ENCODE measurements around the gene STAT4. TPM values are rescaled to one million over a fixed set of nuclear protein-coding genes. Genes with fewer than 3 reads are reported as not detected.

Gene STAT4
- total RNA-seq, 2 experiments from 2014 or later = 52.4 to 52.6 TPM

DNA sequence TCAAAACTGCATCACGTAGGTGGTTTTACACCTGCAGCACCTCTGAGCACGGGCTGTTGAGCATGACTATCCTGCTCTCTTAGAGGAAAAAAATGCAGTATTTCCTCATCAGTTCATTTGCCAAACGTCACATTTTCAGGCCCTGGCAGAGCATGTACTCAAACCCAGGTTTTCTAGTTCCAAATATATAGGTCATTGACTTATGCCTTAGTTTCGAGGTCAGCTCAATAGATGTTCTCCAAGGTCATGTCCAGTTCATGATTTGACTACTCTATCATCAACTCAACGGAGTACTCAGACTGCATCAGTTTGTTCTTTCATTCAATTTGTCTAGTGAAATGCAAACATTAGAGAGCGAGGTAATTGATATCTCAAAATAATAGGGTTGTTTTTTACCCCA is 97.5 kb downstream of the STAT4 start:
- no peaks in the 10 kb centered on the region for H3K9me3 Mint-ChIP-seq
- no peak overlapping the region for H3K27ac Mint-ChIP-seq
- H3K4me3 Mint-ChIP-seq = no peak overlapping the region
- intact Hi-C loops (cut with micrococcal nuclease) = loop anchor here (2.0 to 10.0 kb wide), 2 partner anchors 322 to 468 kb away; no protein-coding TSS in a partner anchor
- no peaks in the 10 kb centered on the region for H3K27me3 Mint-ChIP-seq
- H3K4me1 Mint-ChIP-seq (ENCODE audit: low read depth) = peaks cover 26% of the 10 kb centered on the region
- ChIA-PET CTCF (interaction anchor here (1.0 to 10.9 kb wide), 28 partner anchors 10 to 469 kb away, joined by 3 to 412 read pairs (median 8); partner anchors contain the start of gene STAT4), POLR2A (interaction anchor here (0.6 to 2.8 kb wide), 3 partner anchors 97 to 169 kb away, joined by 3 to 9 read pairs (median 3); no protein-coding TSS in a partner anchor)
- DNase-seq = no peak
- no peaks in the 10 kb centered on the region for H3K36me3 Mint-ChIP-seq

GRCh38 chr2:191051825-191052778 is 98.7 kb downstream of the STAT4 start:
- intact Hi-C loops (cut with micrococcal nuclease) = loop anchor here (1.0 to 10.0 kb wide), 4 partner anchors 99 to 469 kb away; no protein-coding TSS in a partner anchor
- no peak overlapping the region for H3K4me3 Mint-ChIP-seq
- DNase-seq = no peak
- H3K36me3 Mint-ChIP-seq = no peaks in the 10 kb centered on the region
- ChIA-PET CTCF (interaction anchor here (0.7 to 10.9 kb wide), 45 partner anchors 11 to 1110 kb away, joined by 3 to 412 read pairs (median 5); partner anchors contain the start of gene STAT4), POLR2A (interaction anchor here (0.7 to 2.8 kb wide), 3 partner anchors 98 to 103 kb away, joined by 4 to 9 read pairs (median 4); partner anchors contain the start of gene STAT4)
- H3K4me1 Mint-ChIP-seq (ENCODE audit: low read depth) = peaks cover 21% of the 10 kb centered on the region
- H3K27ac Mint-ChIP-seq = no peak overlapping the region
- no peaks in the 10 kb centered on the region for H3K27me3 Mint-ChIP-seq
- H3K9me3 Mint-ChIP-seq = no peaks in the 10 kb centered on the region

DNA sequence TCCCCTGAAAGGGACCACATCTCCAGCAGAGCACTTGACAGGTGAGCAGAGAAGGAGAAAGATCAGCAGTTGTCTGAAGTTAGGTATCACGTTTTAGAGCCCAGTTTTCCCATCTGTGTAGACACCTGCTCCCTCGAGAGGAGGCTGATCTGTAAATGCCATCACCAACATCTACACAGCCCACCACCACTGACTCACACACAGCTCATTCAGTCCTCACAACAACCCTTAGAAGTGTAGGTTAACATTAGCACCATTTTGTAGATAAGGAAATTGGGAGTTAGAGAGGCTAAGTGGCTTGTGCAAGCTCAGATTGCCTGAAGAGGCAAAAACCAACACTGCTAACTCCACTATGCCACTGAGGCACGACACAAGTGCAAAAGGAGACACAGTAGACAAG is 99.6 kb downstream of the STAT4 start:
- intact Hi-C loops (cut with micrococcal nuclease) = loop anchor here (10.0 kb wide), 1 partner anchor 324 kb away; no protein-coding TSS in a partner anchor
- no peak overlapping the region for H3K27ac Mint-ChIP-seq
- no peaks in the 10 kb centered on the region for H3K9me3 Mint-ChIP-seq
- H3K4me3 Mint-ChIP-seq = no peak overlapping the region
- no peaks in the 10 kb centered on the region for H3K36me3 Mint-ChIP-seq
- ChIA-PET CTCF (interaction anchor here (1.0 to 10.9 kb wide), 22 partner anchors 11 to 1111 kb away, joined by 3 to 412 read pairs (median 12); partner anchors contain the start of gene STAT4), POLR2A (interaction anchor here (1.3 to 2.8 kb wide), 3 partner anchors 8 to 104 kb away, joined by 3 to 9 read pairs (median 4); partner anchors contain the start of gene STAT4)
- DNase-seq = no peak
- peaks cover 12% of the 10 kb centered on the region for H3K4me1 Mint-ChIP-seq (ENCODE audit: low read depth)
- H3K27me3 Mint-ChIP-seq = no peaks in the 10 kb centered on the region

DNA sequence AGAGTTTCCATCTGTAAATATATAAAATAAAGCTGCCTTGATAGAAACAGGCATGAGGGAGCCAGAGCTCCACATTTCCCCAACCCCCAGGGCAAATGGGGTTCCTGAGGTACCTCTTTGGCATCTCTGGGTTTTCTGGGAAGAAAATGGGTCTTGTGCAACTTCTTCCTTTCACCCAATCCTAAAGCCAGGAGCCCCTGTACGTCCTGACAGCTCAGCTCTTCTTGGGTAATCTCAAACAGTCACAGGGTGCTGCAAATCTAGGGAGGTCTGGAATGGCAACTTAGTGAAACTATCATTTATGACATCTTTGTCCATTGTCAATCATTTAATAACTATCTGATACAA is 100.2 kb downstream of the STAT4 start:
- H3K27me3 Mint-ChIP-seq = no peaks in the 10 kb centered on the region
- no peak overlapping the region for H3K4me3 Mint-ChIP-seq
- intact Hi-C loops (cut with micrococcal nuclease) = loop anchor here (10.0 kb wide), 1 partner anchor 324 kb away; no protein-coding TSS in a partner anchor
- H3K4me1 Mint-ChIP-seq (ENCODE audit: low read depth) = peaks cover 8% of the 10 kb centered on the region
- DNase-seq = no peak
- H3K27ac Mint-ChIP-seq = no peak overlapping the region
- ChIA-PET CTCF (interaction anchor here (0.8 to 10.9 kb wide), 15 partner anchors 9 to 1112 kb away, joined by 3 to 412 read pairs (median 12); partner anchors contain the start of gene STAT4), POLR2A (interaction anchor here (1.3 kb wide), 2 partner anchors 8 to 100 kb away, joined by 3 to 4 read pairs; partner anchors contain the start of gene STAT4)
- peaks cover 2% of the 10 kb centered on the region for H3K36me3 Mint-ChIP-seq
- no peaks in the 10 kb centered on the region for H3K9me3 Mint-ChIP-seq

DNA sequence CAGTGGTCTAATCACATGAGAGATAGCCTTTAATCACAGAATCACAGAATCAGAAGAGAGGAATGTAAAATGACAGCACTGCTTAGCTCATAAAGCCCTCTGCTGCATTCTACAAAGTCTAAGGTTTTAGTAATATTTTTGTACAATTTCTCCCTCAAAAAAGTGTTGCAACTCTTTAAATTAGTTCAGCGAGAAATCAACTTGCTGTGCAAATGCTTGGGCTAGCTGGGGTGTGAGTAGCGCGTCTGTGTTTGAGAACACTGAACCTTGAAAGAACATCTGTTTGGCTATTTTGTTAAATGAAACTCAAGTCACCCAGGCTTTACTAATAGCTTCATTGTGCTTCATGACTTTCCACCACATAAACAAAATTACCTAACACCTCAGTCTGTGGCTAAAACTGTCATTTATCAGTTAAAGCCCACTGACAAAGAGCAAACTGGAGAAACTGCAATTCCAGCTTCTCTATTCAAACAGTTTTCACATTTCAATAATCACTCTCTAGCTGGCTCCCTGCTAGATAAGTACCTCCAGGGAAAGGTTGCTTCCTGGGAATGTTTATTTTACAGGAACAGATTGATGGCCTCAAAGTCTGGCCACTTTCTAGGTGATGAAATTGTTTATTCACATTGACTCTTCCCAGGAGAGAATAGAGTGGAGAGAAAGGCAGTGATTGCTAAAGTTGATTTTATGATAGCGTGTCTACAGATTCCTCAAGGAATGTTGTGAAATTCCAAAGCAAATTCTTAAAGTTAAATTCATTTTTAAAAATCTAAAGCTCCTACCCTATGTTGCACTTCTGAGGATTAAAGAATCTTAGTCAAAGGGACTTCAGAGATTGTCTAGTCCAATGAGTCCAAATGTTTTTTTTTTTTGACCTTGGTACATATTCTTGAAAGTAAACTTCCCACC is 100.8 kb downstream of the STAT4 start:
- peaks cover 8% of the 10 kb centered on the region for H3K4me1 Mint-ChIP-seq (ENCODE audit: low read depth)
- H3K27ac Mint-ChIP-seq = no peak overlapping the region
- no peak for DNase-seq
- CTCF ChIA-PET = interaction anchor here (0.6 to 10.9 kb wide), 10 partner anchors 9 to 416 kb away, joined by 3 to 412 read pairs (median 10); partner anchors contain the start of gene STAT4
- no peaks in the 10 kb centered on the region for H3K27me3 Mint-ChIP-seq
- H3K36me3 Mint-ChIP-seq = peaks cover 7% of the 10 kb centered on the region
- H3K9me3 Mint-ChIP-seq = no peaks in the 10 kb centered on the region
- no peak overlapping the region for H3K4me3 Mint-ChIP-seq
- intact Hi-C loops (cut with micrococcal nuclease) = loop anchor here (10.0 kb wide), 1 partner anchor 325 kb away; no protein-coding TSS in a partner anchor
- POLR2A ChIA-PET = interaction anchor here (1.0 to 1.3 kb wide), 2 partner anchors 9 to 64 kb away, joined by 3 read pairs; no protein-coding TSS in a partner anchor

GRCh38 chr2:191048073-191048472 is 102.7 kb downstream of the STAT4 start:
- no peak for DNase-seq
- CTCF ChIA-PET = interaction anchor here (10.9 kb wide), 1 partner anchor 107 kb away, joined by 412 read pairs; no protein-coding TSS in a partner anchor
- Mint-ChIP-seq H3K9me3 (no peaks in the 10 kb centered on the region), H3K27ac (no peak overlapping the region), H3K27me3 (no peaks in the 10 kb centered on the region), H3K36me3 (peaks cover 13% of the 10 kb centered on the region), H3K4me3 (no peak overlapping the region), H3K4me1 (ENCODE audit: low read depth) (peaks cover 5% of the 10 kb centered on the region)
- intact Hi-C loops (cut with micrococcal nuclease) = no loop called here
- POLR2A ChIA-PET = no interaction called here

DNA sequence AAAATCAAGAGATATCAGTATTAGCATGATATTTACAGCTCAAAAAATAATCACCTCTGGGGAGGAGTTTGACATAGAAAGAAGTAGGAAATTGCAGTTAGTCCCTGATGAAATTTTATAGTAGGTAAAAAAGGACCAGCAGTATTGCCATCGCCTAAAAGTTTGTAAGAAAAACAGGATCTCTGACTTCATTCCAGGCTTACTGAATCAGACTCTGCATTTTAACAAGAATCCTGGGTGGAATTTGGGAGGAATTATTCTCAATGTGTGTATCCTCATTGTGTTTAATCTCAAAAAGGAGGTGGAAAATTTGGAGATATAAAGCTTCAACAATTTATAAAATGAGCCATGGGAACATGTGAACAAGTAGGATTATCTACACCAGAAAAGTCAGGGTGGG is 105.7 kb downstream of the STAT4 start:
- Mint-ChIP-seq H3K36me3 (peaks cover 13% of the 10 kb centered on the region), H3K27ac (no peak overlapping the region), H3K4me3 (no peak overlapping the region), H3K4me1 (ENCODE audit: low read depth) (peaks cover 15% of the 10 kb centered on the region), H3K27me3 (no peaks in the 10 kb centered on the region), H3K9me3 (no peaks in the 10 kb centered on the region)
- DNase-seq = no peak
- intact Hi-C loops (cut with micrococcal nuclease) = no loop called here
- ChIA-PET CTCF (interaction anchor here (1.3 kb wide), 1 partner anchor 110 kb away, joined by 6 read pairs; no protein-coding TSS in a partner anchor), POLR2A (interaction anchor here (1.4 kb wide), 1 partner anchor 106 kb away, joined by 4 read pairs; the partner anchor contains the start of gene STAT4)

- no peak for DNase-seq
- Mint-ChIP-seq H3K27ac (no peak overlapping the region), H3K4me1 (ENCODE audit: low read depth) (peaks cover 31% of the 10 kb centered on the region), H3K27me3 (no peaks in the 10 kb centered on the region), H3K9me3 (no peaks in the 10 kb centered on the region), H3K36me3 (peaks cover 28% of the 10 kb centered on the region), H3K4me3 (no peak overlapping the region)
- CTCF ChIA-PET = interaction anchor here (0.6 kb wide), 1 partner anchor 924 kb away, joined by 4 read pairs; no protein-coding TSS in a partner anchor
- POLR2A ChIA-PET = no interaction called here
- intact Hi-C loops (cut with micrococcal nuclease) = no loop called here
Measured at GRCh38 chr2:191043438-191043837, 107.4 kb downstream of the STAT4 start.

GRCh38 chr2:191041418-191042161 is 109.2 kb downstream of the STAT4 start:
- intact Hi-C loops (cut with micrococcal nuclease) = no loop called here
- DNase-seq = no peak
- no peaks in the 10 kb centered on the region for H3K27me3 Mint-ChIP-seq
- no peak overlapping the region for H3K27ac Mint-ChIP-seq
- no peak overlapping the region for H3K4me3 Mint-ChIP-seq
- ChIA-PET POLR2A (no interaction called here), CTCF (interaction anchor here (0.9 to 5.3 kb wide), 5 partner anchors 10 to 480 kb away, joined by 3 to 35 read pairs (median 4); no protein-coding TSS in a partner anchor)
- peaks cover 35% of the 10 kb centered on the region for H3K36me3 Mint-ChIP-seq
- H3K4me1 Mint-ChIP-seq (ENCODE audit: low read depth) = peaks cover 45% of the 10 kb centered on the region
- H3K9me3 Mint-ChIP-seq = no peaks in the 10 kb centered on the region

DNA sequence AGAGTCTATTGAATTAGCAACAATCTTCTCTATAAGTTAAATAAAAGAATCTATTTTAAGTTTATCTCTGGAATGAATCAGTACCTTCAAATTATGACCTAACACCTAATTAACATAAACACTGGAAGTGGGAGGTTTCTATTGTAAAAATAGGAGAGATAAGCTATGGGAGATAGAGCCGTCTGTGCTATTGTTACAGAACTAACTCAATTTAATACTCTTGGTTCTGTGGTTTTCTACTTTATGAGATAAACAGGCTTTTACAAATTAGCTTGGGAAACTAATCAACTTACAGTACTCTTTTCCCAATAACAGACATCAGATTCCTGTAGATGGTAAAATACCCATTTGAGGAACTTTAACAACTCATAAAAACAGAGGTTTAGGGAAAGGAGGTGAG is 111.2 kb downstream of the STAT4 start:
- DNase-seq = no peak
- H3K4me3 Mint-ChIP-seq = no peak overlapping the region
- no peaks in the 10 kb centered on the region for H3K27me3 Mint-ChIP-seq
- peaks cover 34% of the 10 kb centered on the region for H3K36me3 Mint-ChIP-seq
- peaks cover 51% of the 10 kb centered on the region for H3K4me1 Mint-ChIP-seq (ENCODE audit: low read depth)
- no peaks in the 10 kb centered on the region for H3K9me3 Mint-ChIP-seq
- POLR2A ChIA-PET = no interaction called here
- intact Hi-C loops (cut with micrococcal nuclease) = no loop called here
- H3K27ac Mint-ChIP-seq = no peak overlapping the region
- CTCF ChIA-PET = interaction anchor here (1.4 to 5.3 kb wide), 3 partner anchors 12 to 116 kb away, joined by 5 to 35 read pairs (median 18); no protein-coding TSS in a partner anchor
